ENCODE results near the gene DCTN3. TPM values are rescaled to one million over a fixed set of nuclear protein-coding genes. Genes with fewer than 3 reads are reported as not detected.

DCTN3 gene
- total and polyA plus RNA-seq, 2 experiments from 2014 or later: 75.0 to 83.1 TPM

DNA sequence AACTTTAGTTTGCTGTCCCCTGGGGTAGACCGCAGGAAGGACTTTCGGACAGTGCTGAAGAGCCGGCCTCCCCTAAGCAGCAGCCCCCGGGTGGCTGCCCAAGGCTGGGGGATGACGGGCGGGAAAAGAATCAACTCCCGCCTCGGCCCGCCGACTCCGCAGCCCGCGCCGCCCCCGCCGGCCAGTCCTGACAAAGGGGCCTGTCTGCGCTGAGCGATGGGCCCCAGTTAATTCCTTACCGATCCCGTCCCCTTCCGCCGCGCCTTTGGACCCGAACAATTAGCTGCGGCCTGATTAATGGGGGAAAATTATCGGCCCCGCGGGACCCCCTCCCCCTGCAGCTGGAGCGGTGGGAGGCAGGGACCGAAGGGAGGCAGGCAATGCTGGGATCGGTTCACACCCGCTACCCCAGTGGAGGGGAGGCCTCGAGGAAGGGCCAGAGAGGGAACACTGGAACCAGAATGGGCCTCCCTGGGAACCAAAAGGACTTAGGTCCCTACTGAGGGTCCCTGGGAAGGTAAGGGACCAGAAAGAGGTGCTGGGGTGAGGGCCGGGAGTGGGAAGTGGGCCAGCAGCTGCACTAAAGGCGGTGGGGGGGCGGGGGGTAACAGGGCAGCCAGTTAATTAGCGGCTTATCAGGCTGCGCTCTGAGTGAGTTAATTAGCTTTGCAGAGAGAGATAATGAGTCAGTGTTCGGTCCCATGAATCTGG lies 4.3 kb upstream of the DCTN3 start:
- no peaks in the 10 kb centered on the region for H4K20me1 ChIP-seq (ENCODE audit: insufficient read depth, poor library complexity, severe bottlenecking)
- H3K9me2 ChIP-seq (replicated peaks; ENCODE audit: insufficient read depth): no peaks in the 10 kb centered on the region
- H3K4me2 ChIP-seq: no peak overlapping the region
- no peak for DNase-seq (ENCODE audit: low spot score)
- H3K27me3 ChIP-seq: peaks cover 66% of the 10 kb centered on the region
- H2AFZ ChIP-seq: no peak overlapping the region
- 26% methylated on average over 37 of the region's 39 CpGs for WGBS (ENCODE audit: low lambda C conversion rate, missing lambda C conversion rate)
- H3K79me2 ChIP-seq: peaks cover 2% of the 10 kb centered on the region
- H3K36me3 ChIP-seq (replicated peaks; ENCODE audit: insufficient read depth, low read depth): no peaks in the 10 kb centered on the region
- peaks cover under 1% of the 10 kb centered on the region for H3K4me1 ChIP-seq (ENCODE audit: insufficient read depth)
- no peaks in the 10 kb centered on the region for H3K9me3 ChIP-seq (ENCODE audit: low read depth)
- no peak overlapping the region for H3K4me3 ChIP-seq
- TF ChIP-seq, protein P1, sequence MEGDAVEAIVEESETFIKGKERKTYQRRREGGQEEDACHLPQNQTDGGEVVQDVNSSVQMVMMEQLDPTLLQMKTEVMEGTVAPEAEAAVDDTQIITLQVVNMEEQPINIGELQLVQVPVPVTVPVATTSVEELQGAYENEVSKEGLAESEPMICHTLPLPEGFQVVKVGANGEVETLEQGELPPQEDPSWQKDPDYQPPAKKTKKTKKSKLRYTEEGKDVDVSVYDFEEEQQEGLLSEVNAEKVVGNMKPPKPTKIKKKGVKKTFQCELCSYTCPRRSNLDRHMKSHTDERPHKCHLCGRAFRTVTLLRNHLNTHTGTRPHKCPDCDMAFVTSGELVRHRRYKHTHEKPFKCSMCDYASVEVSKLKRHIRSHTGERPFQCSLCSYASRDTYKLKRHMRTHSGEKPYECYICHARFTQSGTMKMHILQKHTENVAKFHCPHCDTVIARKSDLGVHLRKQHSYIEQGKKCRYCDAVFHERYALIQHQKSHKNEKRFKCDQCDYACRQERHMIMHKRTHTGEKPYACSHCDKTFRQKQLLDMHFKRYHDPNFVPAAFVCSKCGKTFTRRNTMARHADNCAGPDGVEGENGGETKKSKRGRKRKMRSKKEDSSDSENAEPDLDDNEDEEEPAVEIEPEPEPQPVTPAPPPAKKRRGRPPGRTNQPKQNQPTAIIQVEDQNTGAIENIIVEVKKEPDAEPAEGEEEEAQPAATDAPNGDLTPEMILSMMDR (IDR thresholded peaks at IDR 0.05; ENCODE audit: poor library complexity): no peak
- peak; percentile 86 for TF ChIP-seq EZH2 (IDR thresholded peaks at IDR 0.05; ENCODE audit: borderline replicate concordance)
- peak; percentile 17 for TF ChIP-seq EZH2phosphoT487 (IDR thresholded peaks at IDR 0.05; ENCODE audit: low read depth, severe bottlenecking, unreplicated experiment)
- H3K27ac ChIP-seq: no peak overlapping the region

DNA sequence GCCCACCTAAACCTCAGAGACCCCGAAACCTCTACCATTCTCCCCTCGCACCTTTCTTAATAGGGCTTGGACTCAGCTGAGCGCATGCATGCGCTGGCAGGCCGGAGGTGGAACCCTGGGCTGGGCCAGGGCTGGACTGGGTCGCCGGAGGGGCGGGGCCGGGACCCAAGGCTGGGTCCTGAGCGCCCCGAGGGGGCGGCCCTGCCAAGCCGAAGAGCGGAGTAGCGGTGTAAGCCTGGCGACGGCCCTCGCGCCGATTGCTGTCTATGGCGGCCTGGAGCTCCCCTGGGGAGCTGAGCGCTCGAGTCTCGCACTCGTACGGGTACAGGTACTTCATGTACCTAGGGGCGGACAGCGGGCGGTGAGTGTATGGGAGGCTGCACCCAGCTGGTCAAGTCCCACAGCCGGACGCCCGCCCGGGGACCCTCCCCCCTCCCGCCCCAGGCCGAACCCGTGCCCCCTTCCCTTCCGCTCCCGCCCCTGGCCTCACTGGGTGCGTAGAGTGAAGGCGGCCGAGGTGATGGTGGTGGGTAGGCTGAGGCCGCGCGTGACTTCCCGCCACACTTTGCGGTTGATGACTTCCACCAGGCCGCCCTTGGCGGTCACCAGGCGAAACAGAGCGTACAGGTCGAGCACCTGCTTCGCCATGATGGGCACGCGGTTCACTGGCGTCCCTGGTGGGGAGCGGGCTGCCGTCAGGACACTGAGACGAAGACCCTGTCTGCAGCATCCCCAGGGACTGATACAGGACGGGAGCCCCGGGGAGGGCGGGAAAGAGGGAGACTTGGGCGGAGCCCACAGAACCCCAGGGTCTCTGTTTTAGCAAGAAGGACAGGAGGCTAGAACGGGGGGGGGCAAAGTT lies 3.3 kb upstream of the DCTN3 start:
- Histone ChIP-seq H3K4me2 (no peak overlapping the region), H3K27me3 (peaks cover 60% of the 10 kb centered on the region), H4K20me1 (ENCODE audit: insufficient read depth, poor library complexity, severe bottlenecking) (no peaks in the 10 kb centered on the region), H2AFZ (no peak overlapping the region), H3K79me2 (peaks cover 10% of the 10 kb centered on the region), H3K4me1 (ENCODE audit: insufficient read depth) (peaks cover 5% of the 10 kb centered on the region), H3K36me3 (replicated peaks; ENCODE audit: insufficient read depth, low read depth) (no peaks in the 10 kb centered on the region), H3K9me3 (ENCODE audit: low read depth) (no peaks in the 10 kb centered on the region), H3K9me2 (replicated peaks; ENCODE audit: insufficient read depth) (no peaks in the 10 kb centered on the region), H3K27ac (no peak overlapping the region), H3K4me3 (no peak overlapping the region)
- no peak for TF ChIP-seq EZH2phosphoT487 (IDR thresholded peaks at IDR 0.05; ENCODE audit: low read depth, severe bottlenecking, unreplicated experiment)
- TF ChIP-seq, protein P1 (IDR thresholded peaks at IDR 0.05; ENCODE audit: poor library complexity): no peak
- TF ChIP-seq EZH2 (IDR thresholded peaks at IDR 0.05; ENCODE audit: borderline replicate concordance): no peak
- no peak for DNase-seq (ENCODE audit: low spot score)
- 91% methylated on average over 39 of the region's 63 CpGs for WGBS (ENCODE audit: low lambda C conversion rate, missing lambda C conversion rate)

DNA sequence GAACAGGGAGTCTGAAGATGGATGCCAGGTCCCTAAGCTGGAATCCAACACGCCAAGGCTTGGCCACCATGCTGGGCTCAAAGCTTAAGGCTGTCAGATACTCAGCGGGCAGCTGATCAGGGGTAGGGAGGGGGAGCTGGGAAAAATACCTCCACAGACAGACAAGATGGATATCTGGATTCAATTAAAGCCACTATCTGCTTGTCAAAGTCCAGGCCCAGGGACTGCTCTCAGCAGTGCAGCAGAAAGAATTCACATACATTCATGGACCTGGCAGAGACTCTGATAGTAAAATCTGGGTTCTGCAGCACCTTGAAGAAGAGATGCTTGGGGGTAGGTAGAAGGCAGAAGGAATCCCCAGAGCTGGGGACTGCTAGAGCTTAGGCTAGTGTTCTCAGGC lies 5.2 kb downstream of the DCTN3 start:
- Histone ChIP-seq H4K20me1 (ENCODE audit: insufficient read depth, poor library complexity, severe bottlenecking) (no peaks in the 10 kb centered on the region), H3K79me2 (peaks cover 22% of the 10 kb centered on the region), H3K36me3 (replicated peaks; ENCODE audit: insufficient read depth, low read depth) (no peaks in the 10 kb centered on the region), H3K4me3 (no peak overlapping the region), H3K4me1 (ENCODE audit: insufficient read depth) (peaks cover 10% of the 10 kb centered on the region), H3K27me3 (no peaks in the 10 kb centered on the region), H3K4me2 (no peak overlapping the region), H3K9me2 (replicated peaks; ENCODE audit: insufficient read depth) (no peaks in the 10 kb centered on the region), H3K9me3 (ENCODE audit: low read depth) (no peaks in the 10 kb centered on the region), H2AFZ (no peak overlapping the region), H3K27ac (no peak overlapping the region)
- TF ChIP-seq EZH2 (IDR thresholded peaks at IDR 0.05; ENCODE audit: borderline replicate concordance) (no peak), EZH2phosphoT487 (IDR thresholded peaks at IDR 0.05; ENCODE audit: low read depth, severe bottlenecking, unreplicated experiment) (no peak)
- TF ChIP-seq, protein P1 (IDR thresholded peaks at IDR 0.05; ENCODE audit: poor library complexity): no peak
- DNase-seq (ENCODE audit: low spot score): no peak
- WGBS (ENCODE audit: low lambda C conversion rate, missing lambda C conversion rate): 61% methylated on average over 2 of the region's 2 CpGs
